GM23248 (cell line): ENCODE data around the gene KRT25. TPM values are rescaled to one million over a fixed set of nuclear protein-coding genes. Genes with fewer than 3 reads are reported as not detected.
A peak's percentile ranks its signal among the peaks of the same experiment; 100 is the strongest.

Experiments
- DNase-seq: peaks from one replicate; pipeline ENCODE4 v3.0.0-alpha.2; 2015
- H2AFZ ChIP-seq: fragments of 200-600 bp; sonication (generic); 2 replicates; pipeline ENCODE4 v1.6.1; 2016; ENCODE audit warnings: antibody characterized with exemption
- H3F3A ChIP-seq: fragments of 200-600 bp; sonication (generic); 2 replicates; pipeline ENCODE4 v1.6.1; 2016; ENCODE audit warnings: mild to moderate bottlenecking, antibody characterized with exemption, mixed run types; ENCODE audit not compliant: insufficient read depth
- H3K27ac ChIP-seq: fragments of 200-600 bp; sonication (generic); 2 replicates; pipeline ENCODE4 v1.5.1; 2016; ENCODE audit warnings: mild to moderate bottlenecking
- H3K27me3 ChIP-seq: fragments of 200-600 bp; sonication (generic); replicated peaks from 2 replicates; pipeline ENCODE4 v1.6.1; 2016; ENCODE audit warnings: mild to moderate bottlenecking; ENCODE audit not compliant: insufficient read depth
- H3K36me3 ChIP-seq: fragments of 200-600 bp; sonication (generic); 2 replicates; pipeline ENCODE4 v1.6.1; 2016; ENCODE audit warnings: low read depth, mild to moderate bottlenecking
- H3K4me1 ChIP-seq: fragments of 200-600 bp; sonication (generic); 2 replicates; pipeline ENCODE4 v1.6.1; 2016; ENCODE audit warnings: mild to moderate bottlenecking; ENCODE audit not compliant: insufficient read depth
- H3K4me2 ChIP-seq: fragments of 200-600 bp; sonication (generic); one replicate; pipeline ENCODE4 v1.6.1; 2016; ENCODE audit warnings: mild to moderate bottlenecking; ENCODE audit not compliant: unreplicated experiment
- H3K4me3 ChIP-seq: fragments of 200-600 bp; sonication (generic); 2 replicates; pipeline ENCODE4 v1.5.1; 2016; ENCODE audit warnings: mild to moderate bottlenecking
- H3K79me2 ChIP-seq: fragments of 200-600 bp; sonication (generic); 2 replicates; pipeline ENCODE4 v1.6.1; 2016; ENCODE audit warnings: mild to moderate bottlenecking; ENCODE audit not compliant: insufficient read depth
- H3K9ac ChIP-seq: fragments of 200-600 bp; sonication (generic); 2 replicates; pipeline ENCODE4 v1.6.1; 2016; ENCODE audit warnings: mild to moderate bottlenecking
- H3K9me2 ChIP-seq: fragments of 200-600 bp; sonication (generic); 2 replicates; pipeline ENCODE4 v1.6.1; 2016; ENCODE audit warnings: mixed run types, mild to moderate bottlenecking, moderate library complexity; ENCODE audit not compliant: insufficient read depth
- H3K9me3 ChIP-seq: fragments of 200-600 bp; sonication (generic); one replicate; pipeline ENCODE4 v1.6.1; 2017; ENCODE audit warnings: low read depth
- H4K20me1 ChIP-seq: fragments of 200-600 bp; sonication (generic); 2 replicates; pipeline ENCODE4 v1.6.0; 2016; ENCODE audit not compliant: insufficient read depth
- EZH2 ChIP-seq: fragments of 200-600 bp; sonication (generic); IDR thresholded peaks from 2 replicates; pipeline ENCODE4 v1.6.1; 2018; ENCODE audit warnings: antibody characterized with exemption, mild to moderate bottlenecking; ENCODE audit not compliant: insufficient read depth, poor library complexity, severe bottlenecking
- EZH2phosphoT487 ChIP-seq: fragments of 200-600 bp; sonication (generic); IDR thresholded peaks from 2 replicates; pipeline ENCODE4 v1.6.1; 2018; ENCODE audit warnings: antibody characterized with exemption, moderate library complexity, mild to moderate bottlenecking, low read depth; ENCODE audit not compliant: insufficient read depth
- WGBS, 2 experiments: methylation state at CpG; one replicate each; pipeline ENCODE4 v1.1.6; 2015 to 2017; ENCODE audit warnings: low lambda C conversion rate in 2 of 2, low coverage in 1 of 2; ENCODE audit errors: missing lambda C conversion rate in 2 of 2; 5-methylcytosine and 5-hydroxymethylcytosine counted together
- in situ Hi-C: fragments of 300-500 bp; cut with MboI; formaldehyde crosslinking; loops from 2 replicates; pipeline ENCODE4 v1.15.0; 2020
- polyA plus RNA-seq: library from polyadenylated mRNA; unstranded; fragments of >200 nt; fragmentation: Nextera tagmentation; extraction: Ambion mirVana; gene quantifications from 2 replicates; pipeline ENCODE4 v1.2.1, GENCODE V29; 2016
- total RNA-seq: library from RNA; depleted of rRNA; stranded (reverse); fragments of >200 nt; shearing (Covaris generic); gene quantifications from 2 replicates; pipeline ENCODE4 v1.2.3, GENCODE V29; 2014; rRNA removed

Gene KRT25
- not detected in 2 replicates for total RNA-seq
- not detected in 2 replicates for polyA plus RNA-seq

DNA sequence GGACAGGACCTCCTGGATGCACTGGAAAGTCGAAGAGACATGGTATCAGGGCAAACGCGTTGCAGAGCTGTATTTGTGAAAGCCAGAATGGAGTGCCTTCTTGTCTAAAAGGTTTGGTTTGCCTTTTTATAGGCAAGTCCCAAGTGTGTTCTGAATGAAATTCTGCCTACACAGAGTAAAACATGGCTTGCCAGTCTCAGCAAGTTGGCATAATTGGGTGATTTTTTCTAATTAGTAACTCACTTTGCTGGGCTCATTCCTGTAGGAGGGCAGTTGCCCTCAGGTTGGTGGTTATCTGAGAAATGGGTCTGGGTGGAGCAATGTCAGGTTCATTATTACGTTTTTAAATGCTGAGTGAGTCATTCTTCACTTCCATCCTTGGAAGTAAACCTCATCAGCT, at the start of gene KRT25:
TSS of gene KRT25 (minus strand) at position 101 of the 400 bp plus-strand sequence. CDS start at position 41, 60 bp downstream.
- Histone ChIP-seq H2AFZ (no peak within 1 kb of the TSS), H3K9ac (no peak within 1 kb of the TSS), H4K20me1 (no peaks in the 10 kb centered on the region), H3K9me3 (no peaks in the 10 kb centered on the region), H3K4me3 (no peak within 1 kb of the TSS), H3K9me2 (no peaks in the 10 kb centered on the region), H3K4me1 (no peaks in the 10 kb centered on the region), H3K27ac (no peak within 1 kb of the TSS), H3K79me2 (no peaks in the 10 kb centered on the region), H3F3A (no peaks in the 10 kb centered on the region), H3K4me2 (no peak within 1 kb of the TSS), H3K36me3 (no peaks in the 10 kb centered on the region), H3K27me3 (peaks cover 8% of the 10 kb centered on the region; the same call in 1 of the 2 replicates)
- in situ Hi-C loops, result no loop called here
- no peak for DNase-seq
- 11 to 13% methylated on average over 4 of the region's 4 CpGs for WGBS, 2 experiments
- no peak for TF ChIP-seq EZH2
- no peak for TF ChIP-seq EZH2phosphoT487

DNA sequence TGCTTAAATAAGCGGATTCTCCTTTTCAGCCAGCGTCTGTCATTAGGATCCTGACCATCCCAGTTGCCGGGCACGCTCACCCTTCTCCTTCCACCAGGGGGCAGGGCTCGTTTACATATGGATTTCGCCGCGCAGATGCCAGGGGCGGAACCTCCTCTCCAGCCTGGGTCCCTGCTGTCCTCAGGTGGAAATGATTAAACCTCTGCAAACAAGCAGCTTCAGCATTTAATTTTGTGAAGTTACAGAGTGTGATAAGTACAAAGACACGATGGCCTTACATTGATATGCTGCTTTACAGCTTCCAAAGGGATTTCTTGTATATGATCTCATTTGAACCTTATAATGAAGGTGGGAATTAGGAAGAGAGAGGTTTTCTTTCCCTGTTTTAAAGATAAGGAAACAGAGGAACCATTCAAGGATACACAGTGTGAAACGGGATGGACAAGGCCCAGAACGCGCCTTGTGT, 48.5 kb upstream of the KRT25 start:
- Histone ChIP-seq H3K9me3 (no peaks in the 10 kb centered on the region), H3K9me2 (no peaks in the 10 kb centered on the region), H3K79me2 (no peaks in the 10 kb centered on the region), H4K20me1 (no peaks in the 10 kb centered on the region), H3K9ac (no peak overlapping the region), H3K4me3 (no peak overlapping the region), H2AFZ (no peak overlapping the region), H3K27me3 (peaks cover 15% of the 10 kb centered on the region; the same call in 1 of the 2 replicates), H3K27ac (no peak overlapping the region), H3K4me2 (no peak overlapping the region), H3K4me1 (no peaks in the 10 kb centered on the region), H3K36me3 (no peaks in the 10 kb centered on the region), H3F3A (no peaks in the 10 kb centered on the region)
- TF ChIP-seq EZH2phosphoT487 (no peak), EZH2 (no peak)
- in situ Hi-C loops, result loop anchor here (10.0 kb wide), 1 partner anchor 861 kb away; no protein-coding TSS in a partner anchor
- WGBS, 2 experiments, result 17 to 18% methylated on average over 13 of the region's 13 CpGs
- DNase-seq, result peak; percentile 90

DNA sequence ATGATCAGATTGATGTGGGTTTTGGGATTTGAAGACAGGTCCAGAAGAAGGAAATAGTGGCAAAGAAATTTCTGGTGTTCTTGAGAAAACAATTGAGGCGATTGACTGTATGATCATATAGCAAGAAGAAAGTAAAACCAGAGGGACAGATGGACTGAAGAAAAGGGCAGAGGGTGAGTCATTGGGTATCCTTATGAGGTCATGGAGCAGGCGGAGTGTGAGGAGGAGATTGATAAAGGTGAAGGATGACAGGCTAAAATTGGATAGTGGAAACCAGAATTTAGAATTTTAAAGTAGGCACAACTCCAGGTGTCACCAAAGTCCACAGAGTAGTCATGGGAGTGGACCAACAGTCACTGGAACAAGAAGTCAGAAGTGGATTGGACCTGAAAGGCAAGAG, 46.0 kb upstream of the KRT25 start:
- Histone ChIP-seq H3K36me3 (no peaks in the 10 kb centered on the region), H3K4me2 (no peak overlapping the region), H3K27me3 (peaks cover 24% of the 10 kb centered on the region; the same call in 1 of the 2 replicates), H3K79me2 (no peaks in the 10 kb centered on the region), H3F3A (no peaks in the 10 kb centered on the region), H3K9ac (no peak overlapping the region), H2AFZ (no peak overlapping the region), H3K4me1 (no peaks in the 10 kb centered on the region), H3K9me3 (no peaks in the 10 kb centered on the region), H3K9me2 (no peaks in the 10 kb centered on the region), H4K20me1 (no peaks in the 10 kb centered on the region), H3K4me3 (no peak overlapping the region), H3K27ac (no peak overlapping the region)
- TF ChIP-seq EZH2phosphoT487, result no peak
- no peak for TF ChIP-seq EZH2
- peak; percentile 20 for DNase-seq
- 70 to 83% methylated on average over 2 of the region's 2 CpGs for WGBS, 2 experiments
- in situ Hi-C loops, result loop anchor here (10.0 kb wide), 1 partner anchor 864 kb away; no protein-coding TSS in a partner anchor

DNA sequence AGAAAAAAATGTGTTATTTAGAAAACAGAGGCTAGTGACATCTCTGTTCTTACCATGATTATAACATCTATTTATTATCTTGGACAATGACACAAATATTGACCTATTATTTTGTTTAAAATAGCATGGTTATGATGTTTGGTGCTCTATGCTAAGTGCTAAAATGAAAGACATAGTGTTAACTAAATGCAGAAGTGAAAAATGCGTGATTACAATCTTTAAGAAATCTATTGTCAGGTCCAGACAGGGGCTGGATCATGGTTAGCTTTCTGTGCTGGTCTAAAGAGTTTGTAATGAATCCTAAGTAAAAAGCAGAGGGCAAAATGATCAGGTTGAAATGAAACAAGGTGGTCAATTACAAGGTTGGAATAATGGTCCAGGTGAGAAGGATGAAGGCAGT, 45.2 kb upstream of the KRT25 start:
- TF ChIP-seq EZH2 (no peak), EZH2phosphoT487 (no peak)
- no peaks in the 10 kb centered on the region for H3K9me3 ChIP-seq
- H3K27me3 ChIP-seq, result peaks cover 27% of the 10 kb centered on the region; the same call in 1 of the 2 replicates
- no peak overlapping the region for H3K27ac ChIP-seq
- no peaks in the 10 kb centered on the region for H3K36me3 ChIP-seq
- DNase-seq, result no peak
- H3K4me2 ChIP-seq, result no peak overlapping the region
- no peaks in the 10 kb centered on the region for H3F3A ChIP-seq
- no peaks in the 10 kb centered on the region for H3K4me1 ChIP-seq
- in situ Hi-C loops, result loop anchor here (10.0 kb wide), 1 partner anchor 864 kb away; no protein-coding TSS in a partner anchor
- no peaks in the 10 kb centered on the region for H3K9me2 ChIP-seq
- H3K9ac ChIP-seq, result no peak overlapping the region
- no peak overlapping the region for H3K4me3 ChIP-seq
- no peaks in the 10 kb centered on the region for H3K79me2 ChIP-seq
- H4K20me1 ChIP-seq, result no peaks in the 10 kb centered on the region
- 9 to 19% methylated on average over 1 of the region's 1 CpG for WGBS, 2 experiments
- H2AFZ ChIP-seq, result no peak overlapping the region
